Lung (tissue), 12 donors: ENCODE measurements around the gene GGCX. TPM values are rescaled to one million over a fixed set of nuclear protein-coding genes. Genes with fewer than 3 reads are reported as not detected.

Experiments used
- ATAC-seq: fragments of 200-7000 bp; cut with Tn5 transposase; one replicate; pipeline ENCODE4 v1.9.1; 2020; ENCODE audit warnings: moderate number of reproducible peaks; ENCODE audit not compliant: insufficient read depth, low FRiP score
- DNase-seq, 3 donors: peaks; one replicate each; pipeline ENCODE4 v3.0.0-alpha.2; 2013 to 2017
- H3K27ac ChIP-seq, 2 donors: one replicate each; pipeline ENCODE4 v1.5.1; 2013; ENCODE audit warnings: mild to moderate bottlenecking in 2 of 2, moderate library complexity in 2 of 2, control low read depth in 1 of 2, inconsistent platforms in 1 of 2, low read depth in 1 of 2, low read length in 1 of 2
- H3K27me3 ChIP-seq, 3 donors: one replicate each; pipeline ENCODE4 v1.5.1; 2013; ENCODE audit warnings: low read length in 2 of 3; ENCODE audit not compliant: control insufficient read depth in 3 of 3, insufficient read depth in 3 of 3
- H3K36me3 ChIP-seq, 4 donors: one replicate each; pipeline ENCODE4 v1.5.1; 2013; ENCODE audit warnings: low read length in 4 of 4, mild to moderate bottlenecking in 1 of 4, moderate library complexity in 1 of 4; ENCODE audit not compliant: control insufficient read depth in 4 of 4, insufficient read depth in 4 of 4
- H3K4me1 ChIP-seq, 5 donors: one replicate each; pipeline ENCODE4 v1.5.1; 2013; ENCODE audit warnings: low read length in 5 of 5, mild to moderate bottlenecking in 2 of 5, moderate library complexity in 1 of 5; ENCODE audit not compliant: control insufficient read depth in 5 of 5, insufficient read depth in 5 of 5
- H3K4me3 ChIP-seq: one replicate; pipeline ENCODE4 v1.5.1; 2013; ENCODE audit warnings: mild to moderate bottlenecking, control low read depth, moderate library complexity
- H3K9ac ChIP-seq, 2 donors: one replicate each; pipeline ENCODE4 v1.5.1; 2013; ENCODE audit warnings: low read length in 2 of 2, control low read depth in 1 of 2; ENCODE audit not compliant: insufficient read depth in 1 of 2
- H3K9me3 ChIP-seq, 4 donors: one replicate each; pipeline ENCODE4 v1.5.1; 2013; ENCODE audit warnings: low read length in 3 of 4, mild to moderate bottlenecking in 1 of 4, moderate library complexity in 1 of 4; ENCODE audit not compliant: control insufficient read depth in 4 of 4, insufficient read depth in 3 of 4
- CTCF ChIP-seq: IDR thresholded peaks from 2 replicates; pipeline ENCODE4 v1.5.1; 2012; ENCODE audit warnings: mild to moderate bottlenecking; ENCODE audit errors: control extremely low read depth, extremely low read depth
- WGBS, 2 donors: extraction: QIAGEN DNeasy Blood & Tissue Kit; methylation state at CpG; one replicate each; pipeline ENCODE4 v1.1.7; 2013; 5-methylcytosine and 5-hydroxymethylcytosine counted together
- polyA plus RNA-seq, 2 donors: library from polyadenylated mRNA; stranded (reverse); fragments of 200-250 nt; gene quantifications; one replicate each; pipeline ENCODE4 v1.2.1, GENCODE V29; 2013
- total RNA-seq, 2 donors: library from RNA; depleted of rRNA in 1 of 2; stranded (reverse); fragments of >200 nt in 1 of 2; gene quantifications; one replicate each; pipeline ENCODE4 v1.2.1, GENCODE V29; 2014 to 2021
- donor health status: control.
- donor health status: control.
- donor health status: Bipolar disorder and iron deficiency.
- donor health status: healthy.
- donor health status: DM: yes; HTN: yes; CAD: no.

The GGCX gene
- total and polyA plus RNA-seq, 4 donors, result 21.8 to 69.2 (median 44.8) TPM

- DNase-seq, result peak; percentile 32 to 77 (median 53)
Measured at GRCh38 chr2:85584857-85585780, 23.8 kb upstream of the GGCX start.

GRCh38 chr2:85584354-85584856 lies 23.1 kb upstream of the GGCX start, which contains the start of gene VAMP5:
VAMP5 (plus strand) TSS chr2:85584431; CDS start chr2:85584491, 60 bp downstream.
- no peak for TF ChIP-seq CTCF
- peaks cover 10 to 46% (median 36%) of the 10 kb centered on the region in 5 donors for H3K4me1 ChIP-seq
- peak within 1 kb of the TSS; percentile 56 for H3K4me3 ChIP-seq
- 13 to 26% methylated on average over 32 to 52 of the region's 52 CpGs for WGBS, 2 donors
- no peaks in the 10 kb centered on the region for H3K27me3 ChIP-seq
- H3K9ac ChIP-seq, result peak within 1 kb of the TSS; percentile 48 to 75
- H3K36me3 ChIP-seq, result peaks cover 0 to 7% (median 0%) of the 10 kb centered on the region in 4 donors
- DNase-seq, result peak; percentile 46 to 68 (median 56)
- peak within 1 kb of the TSS; percentile 83 to 95 for H3K27ac ChIP-seq
- no peaks in the 10 kb centered on the region for H3K9me3 ChIP-seq
- peak; percentile 49 for ATAC-seq

More at GRCh38 chr2:85584857-85585780, 23.8 kb upstream of the GGCX start:
- peak; percentile 47 for ATAC-seq
- H3K27me3 ChIP-seq, result no peaks in the 10 kb centered on the region
- H3K27ac ChIP-seq, result peak overlapping the region; percentile 83 to 95
- H3K4me3 ChIP-seq, result peak overlapping the region; percentile 56
- 20 to 25% methylated on average over 8 to 9 of the region's 9 CpGs for WGBS, 2 donors
- H3K9me3 ChIP-seq, result no peaks in the 10 kb centered on the region
- peaks cover 0 to 7% (median 0%) of the 10 kb centered on the region in 4 donors for H3K36me3 ChIP-seq
- H3K4me1 ChIP-seq, result peaks cover 10 to 44% (median 34%) of the 10 kb centered on the region in 5 donors
- peak overlapping the region; percentile 48 to 75 for H3K9ac ChIP-seq
- TF ChIP-seq CTCF, result no peak

GRCh38 chr2:85583667-85584353 lies 22.5 kb upstream of the GGCX start:
- Histone ChIP-seq H3K9ac (peak overlapping the region; percentile 26 to 48), H3K27me3 (no peaks in the 10 kb centered on the region), H3K4me3 (no peak overlapping the region), H3K9me3 (no peaks in the 10 kb centered on the region), H3K27ac (peak overlapping the region; percentile 83 to 95), H3K36me3 (peaks cover 0 to 7% (median 0%) of the 10 kb centered on the region in 4 donors), H3K4me1 (peaks cover 10 to 46% (median 37%) of the 10 kb centered on the region in 5 donors)
- TF ChIP-seq CTCF, result no peak
- no peak for ATAC-seq
- DNase-seq, result no peak
- 27 to 33% methylated on average over 14 to 16 of the region's 16 CpGs for WGBS, 2 donors
